MM.1S (cell line): ENCODE results near the gene RAB25.
"Not testable (repeated sequence)": the region's sequence is repeated elsewhere in the genome, so short reads cannot be mapped to it uniquely, and the experiment has no call there.

Experiments
- DNase-seq: peaks from one replicate; pipeline ENCODE4 v3.0.0-alpha.2; 2015
- H2AFZ ChIP-seq: fragments of 300-600 bp; sonication (generic); 2 replicates; pipeline ENCODE4 v1.6.0; 2016; ENCODE audit warnings: antibody characterized with exemption, low read length
- H3F3A ChIP-seq: fragments of 300-600 bp; sonication (generic); 2 replicates; pipeline ENCODE4 v1.6.1; 2016; ENCODE audit warnings: mild to moderate bottlenecking, antibody characterized with exemption, low read length, moderate library complexity, mixed read lengths; ENCODE audit not compliant: insufficient read depth
- H3K27ac ChIP-seq: fragments of 300-600 bp; sonication (generic); 2 replicates; pipeline ENCODE4 v1.5.1; 2016; ENCODE audit warnings: mild to moderate bottlenecking, low read length
- H3K27me3 ChIP-seq: fragments of 300-600 bp; sonication (generic); replicated peaks from 2 replicates; pipeline ENCODE4 v1.6.0; 2016; ENCODE audit warnings: low read length; ENCODE audit not compliant: insufficient read depth
- H3K36me3 ChIP-seq: fragments of 300-600 bp; sonication (generic); replicated peaks from 2 replicates; pipeline ENCODE4 v1.6.1; 2016; ENCODE audit warnings: mild to moderate bottlenecking, low read length, mixed read lengths; ENCODE audit not compliant: insufficient read depth
- H3K4me1 ChIP-seq: fragments of 300-600 bp; sonication (generic); 2 replicates; pipeline ENCODE4 v1.6.1; 2016; ENCODE audit warnings: low read length, mixed read lengths
- H3K4me2 ChIP-seq: fragments of 300-600 bp; sonication (generic); 2 replicates; pipeline ENCODE4 v1.6.0; 2016; ENCODE audit warnings: low read depth, low read length
- H3K4me3 ChIP-seq: fragments of 300-600 bp; sonication (generic); 2 replicates; pipeline ENCODE4 v1.5.1; 2016; ENCODE audit warnings: low read length, mixed read lengths
- H3K79me2 ChIP-seq: fragments of 300-600 bp; sonication (generic); 2 replicates; pipeline ENCODE4 v1.6.1; 2016; ENCODE audit warnings: mixed run types, low read length, mixed read lengths
- H3K9ac ChIP-seq: fragments of 300-600 bp; sonication (generic); 2 replicates; pipeline ENCODE4 v1.6.1; 2016; ENCODE audit warnings: low read length, mixed read lengths
- H3K9me2 ChIP-seq: fragments of 300-600 bp; sonication (generic); replicated peaks from 2 replicates; pipeline ENCODE4 v1.6.1; 2016; ENCODE audit warnings: mild to moderate bottlenecking, low read length, mixed read lengths; ENCODE audit not compliant: insufficient read depth
- H3K9me3 ChIP-seq: fragments of 300-600 bp; sonication (generic); replicated peaks from 2 replicates; pipeline ENCODE4 v1.6.1; 2016; ENCODE audit warnings: mild to moderate bottlenecking, low read length, mixed read lengths; ENCODE audit not compliant: insufficient read depth
- H4K20me1 ChIP-seq: fragments of 300-600 bp; sonication (generic); 2 replicates; pipeline ENCODE4 v1.6.1; 2016; ENCODE audit warnings: mild to moderate bottlenecking, low read length, moderate library complexity, mixed read lengths; ENCODE audit not compliant: insufficient read depth
- EZH2 ChIP-seq: fragments of 300-600 bp; sonication (generic); optimal IDR thresholded peaks from 2 replicates; pipeline ENCODE3; 2017; ENCODE audit warnings: low read depth, mild to moderate bottlenecking, antibody characterized with exemption, low read length, mixed read lengths
- EZH2phosphoT487 ChIP-seq: fragments of 300-600 bp; sonication (generic); IDR thresholded peaks from 2 replicates; pipeline ENCODE4 v1.6.1; 2018; ENCODE audit warnings: antibody characterized with exemption, low read length
- TF ChIP-seq, protein P1 (sequence below): fragments of 300-600 bp; sonication (generic); IDR thresholded peaks from 2 replicates; pipeline ENCODE4 v1.5.1; 2016; ENCODE audit warnings: antibody characterized with exemption, low read length, mixed read lengths

Gene RAB25

GRCh38 chr1:156115514-156116374 lies 54.8 kb downstream of the RAB25 start:
- Histone ChIP-seq H3K4me1 (peaks cover 10% of the 10 kb centered on the region), H2AFZ (peak overlapping the region; percentile 73), H3F3A (no peaks in the 10 kb centered on the region), H3K27ac (no peak overlapping the region), H3K4me2 (peak overlapping the region; percentile 96), H3K9me3 (no peaks in the 10 kb centered on the region), H3K27me3 (peaks cover 5% of the 10 kb centered on the region; the same call in 1 of the 2 replicates), H3K9ac (peak overlapping the region; percentile 78), H3K4me3 (peak overlapping the region; percentile 71), H3K36me3 (no peaks in the 10 kb centered on the region), H3K79me2 (no peaks in the 10 kb centered on the region), H3K9me2 (no peaks in the 10 kb centered on the region), H4K20me1 (no peaks in the 10 kb centered on the region)
- no peak for DNase-seq
- TF ChIP-seq, protein P1, sequence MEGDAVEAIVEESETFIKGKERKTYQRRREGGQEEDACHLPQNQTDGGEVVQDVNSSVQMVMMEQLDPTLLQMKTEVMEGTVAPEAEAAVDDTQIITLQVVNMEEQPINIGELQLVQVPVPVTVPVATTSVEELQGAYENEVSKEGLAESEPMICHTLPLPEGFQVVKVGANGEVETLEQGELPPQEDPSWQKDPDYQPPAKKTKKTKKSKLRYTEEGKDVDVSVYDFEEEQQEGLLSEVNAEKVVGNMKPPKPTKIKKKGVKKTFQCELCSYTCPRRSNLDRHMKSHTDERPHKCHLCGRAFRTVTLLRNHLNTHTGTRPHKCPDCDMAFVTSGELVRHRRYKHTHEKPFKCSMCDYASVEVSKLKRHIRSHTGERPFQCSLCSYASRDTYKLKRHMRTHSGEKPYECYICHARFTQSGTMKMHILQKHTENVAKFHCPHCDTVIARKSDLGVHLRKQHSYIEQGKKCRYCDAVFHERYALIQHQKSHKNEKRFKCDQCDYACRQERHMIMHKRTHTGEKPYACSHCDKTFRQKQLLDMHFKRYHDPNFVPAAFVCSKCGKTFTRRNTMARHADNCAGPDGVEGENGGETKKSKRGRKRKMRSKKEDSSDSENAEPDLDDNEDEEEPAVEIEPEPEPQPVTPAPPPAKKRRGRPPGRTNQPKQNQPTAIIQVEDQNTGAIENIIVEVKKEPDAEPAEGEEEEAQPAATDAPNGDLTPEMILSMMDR, result no peak
- TF ChIP-seq EZH2 (no peak), EZH2phosphoT487 (no peak)

GRCh38 chr1:156116731-156117130 lies 55.8 kb downstream of the RAB25 start:
- H3K9me3 ChIP-seq, H2AFZ ChIP-seq, H3K4me3 ChIP-seq, H3K9me2 ChIP-seq, H3K36me3 ChIP-seq, H3K27ac ChIP-seq, H4K20me1 ChIP-seq, H3K4me2 ChIP-seq, DNase-seq, H3K9ac ChIP-seq, H3F3A ChIP-seq, H3K27me3 ChIP-seq, H3K79me2 ChIP-seq: not testable (repeated sequence)
- peaks cover 14% of the 10 kb centered on the region for H3K4me1 ChIP-seq

GRCh38 chr1:156117414-156118176 lies 56.6 kb downstream of the RAB25 start:
- Histone ChIP-seq H3K4me3 (no peak overlapping the region), H3K4me2 (no peak overlapping the region), H3F3A (no peaks in the 10 kb centered on the region), H2AFZ (no peak overlapping the region), H3K4me1 (peaks cover 14% of the 10 kb centered on the region), H3K79me2 (no peaks in the 10 kb centered on the region), H3K36me3 (no peaks in the 10 kb centered on the region), H4K20me1 (no peaks in the 10 kb centered on the region), H3K9me3 (no peaks in the 10 kb centered on the region), H3K9ac (no peak overlapping the region), H3K9me2 (no peaks in the 10 kb centered on the region), H3K27ac (no peak overlapping the region), H3K27me3 (peaks cover 5% of the 10 kb centered on the region; the same call in 1 of the 2 replicates)
- no peak for DNase-seq
- TF ChIP-seq, protein P1, result no peak
- TF ChIP-seq EZH2 (no peak), EZH2phosphoT487 (no peak)
